HEK293T (cell line): ENCODE results near the gene ZBTB38.
A peak's percentile ranks its signal among the peaks of the same experiment; 100 is the strongest.

ENCODE experiments used
- CTCF ChIA-PET: fragments of 350-600 bp; formaldehyde crosslinking; extraction: SDS; loops from one replicate; lab custom pipeline; 2021; ENCODE audit warnings: antibody characterized with exemption, inconsistent platforms; lab: Yijun Ruan, JAX
- POLR2A ChIA-PET: fragments of 350-600 bp; formaldehyde crosslinking; extraction: SDS; loops from one replicate; lab custom pipeline; 2020; ENCODE audit warnings: antibody characterized with exemption, inconsistent platforms; lab: Yijun Ruan, JAX
- DNase-seq: peaks from one replicate; pipeline ENCODE4 v3.0.0; 2012; ENCODE audit warnings: mixed read lengths; ENCODE audit errors: extremely low spot score
- ARNT ChIP-seq: fragments of 450-650 bp; IDR thresholded peaks from 2 replicates; pipeline ENCODE4 v1.6.1; 2017; ENCODE audit warnings: mild to moderate bottlenecking
- BHLHE40 ChIP-seq: fragments of 450-650 bp; IDR thresholded peaks from 2 replicates; pipeline ENCODE4 v1.6.1; 2016; ENCODE audit warnings: mild to moderate bottlenecking, moderate library complexity, borderline replicate concordance
- CTBP1 ChIP-seq: fragments of 450-650 bp; IDR thresholded peaks from 2 replicates; pipeline ENCODE4 v1.6.1; 2016; ENCODE audit warnings: borderline replicate concordance
- ELF4 ChIP-seq: fragments of 450-650 bp; IDR thresholded peaks from 2 replicates; pipeline ENCODE4 v1.6.1; 2017; ENCODE audit warnings: antibody characterized with exemption
- FOXA1 ChIP-seq: fragments of 450-650 bp; IDR thresholded peaks from 2 replicates; pipeline ENCODE4 v1.6.1; 2016; ENCODE audit warnings: mild to moderate bottlenecking
- FOXK2 ChIP-seq: fragments of 450-650 bp; IDR thresholded peaks from 2 replicates; pipeline ENCODE4 v1.6.1; 2016; ENCODE audit warnings: mild to moderate bottlenecking
- FOXM1 ChIP-seq: fragments of 450-650 bp; IDR thresholded peaks from 2 replicates; pipeline ENCODE4 v1.6.1; 2017; ENCODE audit warnings: mild to moderate bottlenecking, borderline replicate concordance
- HDGF ChIP-seq: fragments of 450-650 bp; IDR thresholded peaks from 2 replicates; pipeline ENCODE4 v1.6.1; 2017; ENCODE audit warnings: antibody characterized with exemption, borderline replicate concordance
- L3MBTL2 ChIP-seq: fragments of 450-650 bp; conservative IDR thresholded peaks from 2 replicates; pipeline ENCODE4 v1.6.1; 2016; ENCODE audit warnings: mild to moderate bottlenecking
- LEF1 ChIP-seq: fragments of 450-650 bp; IDR thresholded peaks from 2 replicates; pipeline ENCODE4 v1.6.1; 2017; ENCODE audit warnings: mild to moderate bottlenecking, borderline replicate concordance
- NFRKB ChIP-seq: fragments of 450-650 bp; IDR thresholded peaks from 2 replicates; pipeline ENCODE4 v1.6.1; 2016; ENCODE audit warnings: mild to moderate bottlenecking, moderate library complexity
- SP1 ChIP-seq: fragments of 450-650 bp; IDR thresholded peaks from 2 replicates; pipeline ENCODE4 v1.6.1; 2017
- SUZ12 ChIP-seq: fragments of 450-650 bp; IDR thresholded peaks from 2 replicates; pipeline ENCODE4 v1.6.1; 2016; ENCODE audit warnings: mild to moderate bottlenecking
- TARDBP ChIP-seq: fragments of 450-650 bp; IDR thresholded peaks from 2 replicates; pipeline ENCODE4 v1.6.1; 2016
- ZNF384 ChIP-seq: fragments of 450-650 bp; IDR thresholded peaks from 2 replicates; pipeline ENCODE4 v1.6.1; 2016
- TF ChIP-seq, protein P1 (sequence below): fragments of 450-650 bp; IDR thresholded peaks from 2 replicates; pipeline ENCODE4 v1.6.1; 2016

Gene ZBTB38

DNA sequence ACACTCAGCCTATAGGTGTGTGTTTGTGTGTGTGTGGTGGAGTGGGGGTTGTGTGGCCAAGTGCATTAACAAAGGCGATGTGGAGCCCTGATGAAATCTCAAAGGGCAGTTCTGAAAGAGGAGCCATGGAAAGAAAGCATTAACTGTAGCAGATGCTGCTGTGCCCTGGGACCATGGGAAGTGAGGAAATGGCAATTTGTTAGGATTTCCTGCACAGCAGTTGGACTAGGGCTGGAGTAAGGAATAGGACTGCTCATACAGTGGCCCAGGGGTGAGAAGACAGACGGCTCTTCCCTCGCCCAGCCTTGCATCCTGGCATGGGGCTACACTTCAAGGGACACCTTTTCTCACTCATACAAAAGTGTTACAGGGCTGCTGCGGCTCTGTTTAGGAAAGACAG is 12.3 kb upstream of the ZBTB38 start:
- DNase-seq: no peak
- CTCF ChIA-PET: interaction anchor here (0.6 kb wide), 1 partner anchor 360 kb away, joined by 3 read pairs; no protein-coding TSS in a partner anchor
- POLR2A ChIA-PET: no interaction called here
- TF ChIP-seq L3MBTL2 (no peak), FOXA1 (no peak), HDGF (no peak), SP1 (no peak), NFRKB (no peak), LEF1 (no peak), ARNT (no peak), TARDBP (no peak)

DNA sequence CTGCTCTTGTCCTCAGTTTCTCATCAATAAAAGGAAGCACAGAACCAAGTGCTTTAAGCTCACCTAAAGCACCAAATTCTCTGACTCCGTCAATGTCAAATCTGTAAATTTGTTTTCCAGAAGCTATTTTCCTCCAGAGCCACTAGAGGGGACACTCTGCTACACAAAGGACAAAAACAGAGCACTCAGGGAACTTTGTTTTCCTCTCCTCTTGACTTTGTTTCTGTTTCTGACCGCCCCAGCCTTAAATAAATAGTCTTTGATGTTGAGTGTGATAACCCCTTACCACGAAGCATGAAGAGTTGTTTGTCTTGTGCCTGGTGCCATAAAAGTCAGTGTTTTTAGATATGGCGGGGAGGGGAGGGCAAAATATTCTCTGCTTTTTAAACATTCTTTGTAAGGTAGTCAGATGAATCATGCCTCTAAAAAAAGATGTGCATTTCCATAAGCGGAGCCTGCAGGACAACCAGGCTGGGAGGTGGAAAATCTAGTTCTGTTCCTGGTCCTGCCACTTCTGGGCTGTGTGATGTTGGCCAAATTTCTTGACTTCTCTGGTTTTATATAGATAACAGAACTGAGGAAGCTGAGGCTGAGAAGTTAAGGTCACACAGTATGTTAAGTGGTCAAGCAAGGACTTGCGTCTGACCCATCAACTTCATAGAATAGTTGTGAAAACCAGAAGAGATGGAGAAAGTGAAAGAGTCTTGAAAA is 7.3 kb upstream of the ZBTB38 start:
- CTCF ChIA-PET: interaction anchor here (0.6 to 2.3 kb wide), 18 partner anchors 8 to 93 kb away, joined by 3 to 19 read pairs (median 4); no protein-coding TSS in a partner anchor
- POLR2A ChIA-PET: interaction anchor here (1.0 to 2.4 kb wide), 3 partner anchors 9 to 94 kb away, joined by 3 to 9 read pairs (median 3); no protein-coding TSS in a partner anchor
- TF ChIP-seq NFRKB: no peak
- no peak for TF ChIP-seq FOXK2
- no peak for TF ChIP-seq ZNF384
- no peak for TF ChIP-seq TARDBP
- TF ChIP-seq ARNT: no peak
- TF ChIP-seq SUZ12: no peak
- TF ChIP-seq FOXM1: no peak
- no peak for TF ChIP-seq LEF1
- TF ChIP-seq HDGF: no peak
- TF ChIP-seq CTBP1: no peak
- no peak for TF ChIP-seq SP1
- no peak for TF ChIP-seq FOXA1
- TF ChIP-seq L3MBTL2: no peak
- peak; percentile 69 for DNase-seq

- DNase-seq: no peak
- ChIA-PET CTCF (interaction anchor here (0.7 kb wide), 1 partner anchor 89 kb away, joined by 3 read pairs; no protein-coding TSS in a partner anchor), POLR2A (no interaction called here)
- no peak for TF ChIP-seq BHLHE40
- TF ChIP-seq NFRKB: no peak
- no peak for TF ChIP-seq ELF4
- no peak for TF ChIP-seq SUZ12
- TF ChIP-seq FOXK2: no peak
- no peak for TF ChIP-seq FOXM1
- TF ChIP-seq, protein P1, sequence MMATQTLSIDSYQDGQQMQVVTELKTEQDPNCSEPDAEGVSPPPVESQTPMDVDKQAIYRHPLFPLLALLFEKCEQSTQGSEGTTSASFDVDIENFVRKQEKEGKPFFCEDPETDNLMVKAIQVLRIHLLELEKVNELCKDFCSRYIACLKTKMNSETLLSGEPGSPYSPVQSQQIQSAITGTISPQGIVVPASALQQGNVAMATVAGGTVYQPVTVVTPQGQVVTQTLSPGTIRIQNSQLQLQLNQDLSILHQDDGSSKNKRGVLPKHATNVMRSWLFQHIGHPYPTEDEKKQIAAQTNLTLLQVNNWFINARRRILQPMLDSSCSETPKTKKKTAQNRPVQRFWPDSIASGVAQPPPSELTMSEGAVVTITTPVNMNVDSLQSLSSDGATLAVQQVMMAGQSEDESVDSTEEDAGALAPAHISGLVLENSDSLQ: no peak
- no peak for TF ChIP-seq FOXA1
- no peak for TF ChIP-seq L3MBTL2
- TF ChIP-seq ARNT: no peak
- TF ChIP-seq CTBP1: no peak
- TF ChIP-seq LEF1: no peak
- no peak for TF ChIP-seq ZNF384
- no peak for TF ChIP-seq HDGF
- no peak for TF ChIP-seq SP1
These were observed 5.6 kb upstream of the ZBTB38 start for GRCh38 chr3:141362736-141363135.

DNA sequence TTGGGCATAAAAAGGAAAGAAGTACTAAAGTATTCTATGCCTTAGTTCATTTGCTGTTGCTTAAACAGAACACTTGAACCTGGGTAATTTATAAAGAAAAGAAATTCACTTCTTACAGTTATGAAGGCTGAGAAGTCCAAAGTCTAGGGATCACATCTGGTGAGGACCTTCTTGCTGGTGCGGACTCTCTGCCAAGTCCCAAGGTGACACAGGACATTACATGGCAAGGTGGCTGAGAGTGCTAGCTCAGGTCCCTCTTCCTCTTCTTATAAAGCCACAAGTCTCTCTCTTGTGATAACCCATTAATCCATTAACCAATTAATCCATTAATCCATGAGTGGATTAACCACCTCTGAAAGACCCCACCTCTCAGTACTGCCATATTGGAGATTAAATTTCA is 3.1 kb upstream of the ZBTB38 start:
- DNase-seq: no peak
- POLR2A ChIA-PET: no interaction called here
- CTCF ChIA-PET: no interaction called here
- TF ChIP-seq LEF1 (no peak), L3MBTL2 (no peak), SUZ12 (no peak), BHLHE40 (no peak), CTBP1 (no peak), TARDBP (no peak), HDGF (no peak), NFRKB (no peak), FOXK2 (no peak), ARNT (no peak)
- TF ChIP-seq, protein P1: no peak

DNA sequence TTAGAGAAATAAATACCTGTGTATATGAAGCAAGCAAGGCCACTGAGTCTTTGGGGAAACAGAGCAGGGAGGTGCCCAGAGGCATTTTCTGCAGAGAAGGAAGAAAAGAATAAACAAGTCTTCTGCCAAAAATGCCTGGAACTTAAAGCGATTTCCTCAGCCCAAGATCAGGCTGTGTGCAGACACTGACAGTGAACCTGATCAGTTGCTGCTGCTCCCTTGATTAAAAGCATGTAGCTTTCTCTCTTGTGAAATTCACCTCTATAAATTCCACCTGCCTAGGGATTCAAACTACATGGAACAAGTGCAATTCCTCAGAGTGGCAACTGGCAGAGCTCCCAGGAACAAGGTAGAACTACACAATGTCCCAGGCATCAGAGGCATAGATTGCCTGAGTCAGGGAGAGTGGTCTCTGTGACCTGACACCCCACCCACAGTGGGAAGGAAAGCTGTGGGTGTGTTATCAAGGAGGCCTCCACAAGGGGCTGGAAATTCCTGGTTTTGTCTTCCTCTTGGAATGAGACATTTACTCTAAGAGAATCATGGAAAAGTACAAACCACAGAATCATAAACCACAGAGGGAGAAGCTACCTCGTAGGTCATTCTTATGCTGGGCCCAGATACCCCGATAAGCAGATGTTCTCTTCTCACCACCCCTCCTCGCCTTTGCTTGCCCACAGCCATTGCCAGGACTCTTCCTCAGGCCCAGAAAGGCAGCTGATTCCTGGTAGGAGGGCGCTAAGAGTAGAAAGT is 1.8 kb upstream of the ZBTB38 start:
- TF ChIP-seq LEF1: no peak
- no peak for TF ChIP-seq L3MBTL2
- no peak for TF ChIP-seq ZNF384
- TF ChIP-seq TARDBP: no peak
- TF ChIP-seq FOXK2: no peak
- TF ChIP-seq BHLHE40: no peak
- TF ChIP-seq HDGF: no peak
- TF ChIP-seq FOXA1: no peak
- TF ChIP-seq FOXM1: no peak
- TF ChIP-seq ARNT: no peak
- TF ChIP-seq NFRKB: no peak
- TF ChIP-seq, protein P1: no peak
- no peak for TF ChIP-seq SP1
- TF ChIP-seq SUZ12: no peak
- TF ChIP-seq ELF4: no peak
- no peak for TF ChIP-seq CTBP1
- ChIA-PET CTCF (interaction anchor here (0.6 kb wide), 1 partner anchor 59 kb away, joined by 3 read pairs; no protein-coding TSS in a partner anchor), POLR2A (interaction anchor here (0.7 kb wide), 2 partner anchors 55 to 76 kb away, joined by 3 read pairs; no protein-coding TSS in a partner anchor)
- DNase-seq: no peak
